ENCODE results near the gene PMM2.

DNA sequence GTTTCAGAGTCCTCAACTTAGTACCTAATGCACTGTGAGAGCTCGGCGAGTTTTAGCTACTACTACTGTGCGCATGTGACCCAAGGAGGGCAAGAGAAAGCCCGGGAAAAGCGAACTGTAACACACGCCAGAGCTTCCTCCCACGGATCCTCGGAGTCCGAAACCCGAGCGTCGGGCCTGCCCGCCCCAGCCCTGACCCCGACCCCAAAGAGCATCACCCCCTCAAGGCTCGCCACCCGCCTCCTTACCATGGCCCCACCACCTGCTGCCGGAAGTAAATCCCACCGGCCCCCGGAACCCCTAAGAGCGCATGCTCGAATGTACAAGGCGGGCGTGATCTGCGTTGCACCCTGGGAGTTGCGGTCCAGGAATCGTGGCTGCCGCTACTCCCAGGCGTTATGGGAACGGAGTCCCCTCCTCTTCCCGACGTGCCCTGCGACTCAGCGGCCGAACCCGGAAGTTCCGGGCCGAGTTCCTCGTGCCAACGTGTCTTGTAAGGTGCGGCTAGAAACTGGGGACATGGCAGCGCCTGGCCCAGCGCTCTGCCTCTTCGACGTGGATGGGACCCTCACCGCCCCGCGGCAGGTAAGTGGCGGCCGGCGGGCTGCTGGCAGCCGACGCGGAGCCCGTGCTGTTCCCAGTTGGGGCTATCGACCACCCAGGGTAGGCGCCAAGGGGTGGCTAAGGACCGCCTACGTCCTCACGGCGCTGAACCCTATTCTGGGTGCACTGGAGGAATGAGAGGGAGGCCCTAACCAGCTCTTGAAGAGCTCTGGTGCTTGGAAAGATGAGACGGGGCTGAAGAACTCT, at the start of gene PMM2, which contains the start of gene TMEM186:
- no peak for TF ChIP-seq CTCF (IDR thresholded peaks at IDR 0.05)
- no peak for TF ChIP-seq EZH2 (IDR thresholded peaks at IDR 0.05; ENCODE audit: borderline replicate concordance, insufficient read depth, low read depth, low read length, poor library complexity, severe bottlenecking)

All from B cell (primary cell).